Stomach smooth muscle (tissue), 2 donors: ENCODE results near the gene TRMT61A.
A peak's percentile ranks its signal among the peaks of the same experiment; 100 is the strongest.

Experiments used
- H3K27ac ChIP-seq: one replicate; pipeline ENCODE4 v1.7.0; 2013; ENCODE audit warnings: mild to moderate bottlenecking, low read length, inconsistent platforms
- H3K27me3 ChIP-seq, 2 donors: one replicate each; pipeline ENCODE4 v1.7.0; 2013; ENCODE audit warnings: low read length in 2 of 2; ENCODE audit not compliant: insufficient read depth in 2 of 2, control insufficient read depth in 1 of 2
- H3K36me3 ChIP-seq, 2 donors: one replicate each; pipeline ENCODE4 v1.7.0; 2013; ENCODE audit warnings: low read length in 2 of 2; ENCODE audit not compliant: control insufficient read depth in 2 of 2, insufficient read depth in 2 of 2
- H3K4me1 ChIP-seq: one replicate; pipeline ENCODE4 v1.7.0; 2013; ENCODE audit warnings: low read length; ENCODE audit not compliant: control insufficient read depth, insufficient read depth
- H3K4me3 ChIP-seq, 2 donors: one replicate each; pipeline ENCODE4 v1.7.0; 2013; ENCODE audit warnings: low read length in 2 of 2
- H3K9ac ChIP-seq, 2 donors: one replicate each; pipeline ENCODE4 v1.7.0; 2013; ENCODE audit warnings: low read length in 2 of 2, mild to moderate bottlenecking in 1 of 2
- H3K9me3 ChIP-seq, 2 donors: one replicate each; pipeline ENCODE4 v1.7.0; 2013; ENCODE audit warnings: low read length in 2 of 2; ENCODE audit not compliant: control insufficient read depth in 2 of 2
- donor health status: healthy.
- donor health status: Pancreatic carcinoma.

TRMT61A gene

DNA sequence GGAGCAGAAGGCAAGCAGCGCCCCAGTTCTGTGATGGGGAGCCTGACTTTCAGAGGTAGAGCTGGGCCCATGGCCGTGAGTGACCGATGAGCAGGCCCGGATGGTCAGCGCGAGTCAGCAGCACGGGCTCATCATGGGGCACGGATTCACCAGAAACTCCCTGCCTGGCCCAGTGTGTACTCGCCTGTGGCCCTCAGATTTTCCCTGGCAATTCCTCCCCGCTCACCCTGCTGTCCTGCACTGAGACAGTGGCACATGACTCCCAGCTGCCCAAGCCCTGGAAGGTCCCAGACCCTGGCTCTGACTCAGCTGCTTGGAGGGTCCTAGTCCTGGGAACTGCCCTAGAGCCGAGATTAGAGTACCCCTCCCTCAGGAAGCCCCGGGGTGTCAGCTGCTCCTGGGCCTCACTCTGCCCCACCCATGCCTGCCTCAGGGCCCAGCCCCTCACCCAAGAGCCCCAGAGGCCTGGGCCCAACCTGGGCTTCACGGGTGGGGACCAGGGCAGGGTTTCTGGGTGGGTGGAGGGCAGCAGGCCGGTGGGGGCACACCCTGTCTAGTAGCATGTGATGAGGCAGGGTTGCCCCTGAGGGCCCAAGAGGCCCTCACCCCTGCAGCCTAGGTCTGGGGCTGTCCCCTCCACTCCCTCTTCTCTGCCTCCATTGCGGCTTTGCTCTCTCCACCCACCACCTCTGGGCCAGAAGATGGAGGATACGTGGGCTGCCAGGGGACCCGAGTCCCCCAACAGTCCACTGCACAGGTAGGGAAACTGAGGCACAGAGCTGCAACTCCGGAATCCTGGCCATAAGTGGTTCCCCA is 8.4 kb downstream of the TRMT61A start:
- no peaks in the 10 kb centered on the region for H3K36me3 ChIP-seq
- H3K27me3 ChIP-seq = no peaks in the 10 kb centered on the region
- no peak overlapping the region for H3K4me3 ChIP-seq
- peak overlapping the region; percentile 98 for H3K27ac ChIP-seq
- no peaks in the 10 kb centered on the region for H3K9me3 ChIP-seq
- no peak overlapping the region for H3K9ac ChIP-seq
- H3K4me1 ChIP-seq = peaks cover 93% of the 10 kb centered on the region

- Histone ChIP-seq H3K36me3 (no peaks in the 10 kb centered on the region), H3K27me3 (no peaks in the 10 kb centered on the region), H3K4me1 (peaks cover 93% of the 10 kb centered on the region), H3K9ac (peak overlapping the region in 1 of 2 donors; percentile 33), H3K27ac (peak overlapping the region; percentile 98), H3K4me3 (no peak overlapping the region), H3K9me3 (no peaks in the 10 kb centered on the region)
Observed at GRCh38 chr14:103538291-103539055, 9.5 kb downstream of the TRMT61A start.

DNA sequence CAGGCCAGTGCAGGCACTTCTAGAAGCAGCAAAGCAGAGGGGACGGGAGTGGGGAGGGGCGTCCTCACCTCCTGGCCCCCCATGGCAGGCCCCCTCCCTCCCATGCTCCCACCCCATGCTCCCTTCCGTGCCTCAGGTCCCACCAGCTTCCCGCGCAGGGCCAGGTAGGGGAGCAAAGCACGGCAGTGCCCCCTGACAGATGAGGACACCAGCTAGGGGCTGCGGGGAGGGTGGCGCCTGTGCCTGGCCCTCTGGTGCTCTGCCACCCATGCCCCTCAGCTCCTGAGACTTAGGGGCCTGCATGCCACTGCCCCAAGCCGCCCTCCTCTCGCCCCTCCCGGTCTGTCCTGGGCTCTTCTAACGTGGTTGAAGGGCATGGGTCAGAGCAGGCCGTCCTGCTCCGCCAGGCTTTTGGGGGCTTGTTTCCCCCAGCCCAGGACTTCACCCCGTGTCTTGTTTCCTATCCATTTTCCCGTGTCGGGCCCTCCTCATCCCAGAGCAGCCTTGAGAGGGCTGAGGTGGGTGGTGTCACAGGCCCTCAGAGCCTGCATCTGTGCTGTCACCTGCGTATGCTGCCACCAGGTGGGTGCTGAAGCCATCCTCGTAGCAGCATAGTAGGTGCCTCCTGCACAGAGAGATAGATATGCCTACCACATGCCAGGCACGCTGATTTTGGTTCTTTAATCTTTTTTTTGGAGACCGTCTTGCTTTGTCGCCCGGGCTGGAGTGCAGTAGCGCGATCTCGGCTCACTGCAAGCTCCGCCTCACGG is 10.2 kb downstream of the TRMT61A start:
- Histone ChIP-seq H3K9ac (peak overlapping the region in 1 of 2 donors; percentile 2), H3K27me3 (no peaks in the 10 kb centered on the region), H3K36me3 (no peaks in the 10 kb centered on the region), H3K4me1 (peaks cover 93% of the 10 kb centered on the region), H3K9me3 (no peaks in the 10 kb centered on the region), H3K27ac (peak overlapping the region; percentile 98), H3K4me3 (no peak overlapping the region)

DNA sequence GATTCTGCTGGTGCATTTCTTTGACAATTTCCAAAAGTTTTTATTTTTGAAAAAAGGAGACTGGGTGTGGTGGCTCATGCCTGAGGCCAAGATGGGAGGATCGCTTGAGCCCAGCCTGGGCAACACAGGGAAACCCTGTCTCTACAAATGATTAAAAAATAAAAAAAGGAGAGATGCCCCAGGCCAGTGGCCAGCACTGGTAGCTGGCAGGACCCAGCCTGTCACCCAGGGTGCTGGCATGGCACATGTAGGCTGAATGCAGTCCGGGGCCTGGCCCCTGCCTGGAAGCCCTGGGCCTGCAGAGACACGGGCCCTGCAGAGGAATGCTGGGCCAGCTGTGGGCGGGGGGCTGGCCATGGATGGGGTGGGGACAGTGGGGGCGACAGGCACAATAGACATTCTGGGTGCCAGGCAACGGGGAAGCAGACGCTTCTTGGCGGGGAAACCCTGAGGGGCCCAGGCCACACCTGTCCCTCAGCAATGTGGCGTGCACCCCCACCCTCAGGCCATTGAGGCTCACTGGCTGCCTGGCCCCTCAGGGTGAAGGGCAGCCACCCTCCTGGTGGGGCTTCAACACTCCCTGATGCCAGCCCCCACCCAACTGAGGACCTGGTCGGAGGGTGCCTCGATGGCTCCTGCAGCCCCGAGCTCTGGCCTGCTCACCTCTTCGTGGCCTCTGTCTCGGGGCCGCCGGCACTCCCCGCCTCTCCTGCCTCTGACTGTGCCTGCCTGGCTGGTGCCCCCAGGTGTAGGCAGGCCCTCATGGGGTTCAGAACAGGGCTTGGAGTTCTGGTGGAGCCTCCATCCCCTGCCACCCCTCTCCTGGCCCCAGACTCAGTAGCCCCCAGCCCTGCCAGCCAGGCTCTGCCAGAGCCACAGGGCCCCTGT is 12.1 kb downstream of the TRMT61A start:
- peak overlapping the region; percentile 75 for H3K27ac ChIP-seq
- H3K9me3 ChIP-seq = no peaks in the 10 kb centered on the region
- H3K36me3 ChIP-seq = no peaks in the 10 kb centered on the region
- no peaks in the 10 kb centered on the region for H3K27me3 ChIP-seq
- H3K4me3 ChIP-seq = peak overlapping the region; percentile 22 to 40
- peaks cover 91% of the 10 kb centered on the region for H3K4me1 ChIP-seq
- H3K9ac ChIP-seq = peak overlapping the region in 1 of 2 donors; percentile 29

DNA sequence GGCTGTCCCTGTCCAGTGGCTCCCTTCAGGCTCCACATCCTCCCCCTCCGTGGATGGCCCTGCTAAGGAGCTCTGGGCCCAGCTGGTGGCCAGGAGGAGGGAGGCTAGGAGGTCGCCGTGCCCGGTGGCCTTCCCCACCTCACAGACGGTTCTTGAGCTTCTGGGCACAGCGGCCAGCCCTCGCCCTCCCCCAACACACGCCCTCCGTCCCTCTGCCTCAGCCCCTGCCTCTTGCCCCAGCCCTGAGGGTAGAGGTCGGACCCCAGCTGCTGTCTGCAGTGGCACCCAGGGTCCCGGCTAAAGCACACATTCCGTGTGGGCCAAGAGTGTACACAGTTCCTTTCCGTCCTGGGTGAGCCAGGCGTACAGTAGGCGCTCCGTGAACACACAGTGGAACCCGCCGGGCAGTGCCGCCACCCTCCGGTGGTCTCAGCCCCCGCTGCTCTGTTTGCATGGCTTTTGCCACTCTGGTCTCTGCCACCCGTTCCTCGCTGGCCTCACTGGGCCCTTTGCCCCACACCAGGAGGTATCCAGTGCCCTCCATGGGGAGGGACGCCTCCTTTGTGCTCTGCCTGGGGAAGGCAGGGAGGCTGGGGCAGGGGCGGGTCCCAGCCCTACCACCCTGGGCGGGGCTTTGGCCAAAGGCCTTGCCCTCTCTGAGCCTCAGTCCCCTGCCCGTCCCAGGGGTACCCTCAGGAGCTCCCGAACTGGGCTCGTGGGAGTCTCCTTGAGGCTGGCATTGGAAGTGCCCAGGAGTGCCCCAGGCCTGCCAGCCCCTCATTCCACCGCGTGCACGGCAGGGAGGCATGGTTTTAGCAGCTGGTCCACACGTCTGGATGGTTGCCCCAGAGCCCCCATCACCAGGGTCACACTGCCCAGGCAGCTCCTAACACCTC is 13.0 kb downstream of the TRMT61A start:
- no peaks in the 10 kb centered on the region for H3K27me3 ChIP-seq
- H3K4me3 ChIP-seq = peak overlapping the region; percentile 40 to 55
- peaks cover 91% of the 10 kb centered on the region for H3K4me1 ChIP-seq
- H3K9me3 ChIP-seq = no peaks in the 10 kb centered on the region
- peak overlapping the region; percentile 42 to 47 for H3K9ac ChIP-seq
- H3K36me3 ChIP-seq = no peaks in the 10 kb centered on the region
- H3K27ac ChIP-seq = peak overlapping the region; percentile 75

GRCh38 chr14:103542605-103543088 is 13.7 kb downstream of the TRMT61A start:
- Histone ChIP-seq H3K27ac (peak overlapping the region; percentile 75), H3K9me3 (no peaks in the 10 kb centered on the region), H3K36me3 (no peaks in the 10 kb centered on the region), H3K27me3 (no peaks in the 10 kb centered on the region), H3K4me1 (peaks cover 90% of the 10 kb centered on the region), H3K4me3 (peak overlapping the region; percentile 40 to 55), H3K9ac (peak overlapping the region in 1 of 2 donors; percentile 13)

DNA sequence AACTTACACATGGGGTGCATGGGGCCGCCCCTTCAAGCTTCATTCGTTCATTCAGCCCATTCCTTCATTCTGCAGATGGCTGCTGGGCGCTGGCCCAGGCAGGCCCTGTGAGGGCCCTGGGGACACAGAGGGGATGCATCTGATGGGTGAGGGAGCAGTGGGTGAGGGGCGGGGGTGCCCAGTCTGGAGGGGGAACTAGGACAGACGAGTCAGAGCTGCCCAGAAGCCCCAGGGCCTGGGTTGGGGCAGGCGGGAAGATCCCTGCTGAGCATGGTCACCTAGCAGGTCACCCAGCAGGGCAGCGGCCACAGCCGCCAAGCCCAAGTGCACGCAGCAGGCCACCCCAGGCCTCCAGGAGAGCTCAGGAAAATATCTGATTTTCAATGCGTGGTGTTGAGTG is 14.1 kb downstream of the TRMT61A start:
- peak overlapping the region in 1 of 2 donors; percentile 35 for H3K4me3 ChIP-seq
- no peaks in the 10 kb centered on the region for H3K36me3 ChIP-seq
- H3K27ac ChIP-seq = peak overlapping the region; percentile 75
- no peak overlapping the region for H3K9ac ChIP-seq
- no peaks in the 10 kb centered on the region for H3K27me3 ChIP-seq
- H3K4me1 ChIP-seq = peaks cover 88% of the 10 kb centered on the region
- no peaks in the 10 kb centered on the region for H3K9me3 ChIP-seq

- Histone ChIP-seq H3K9ac (no peak overlapping the region), H3K4me3 (peak overlapping the region; percentile 25 to 35), H3K9me3 (no peaks in the 10 kb centered on the region), H3K36me3 (no peaks in the 10 kb centered on the region), H3K27ac (peak overlapping the region; percentile 75), H3K4me1 (peaks cover 88% of the 10 kb centered on the region), H3K27me3 (no peaks in the 10 kb centered on the region)
Observed at GRCh38 chr14:103543721-103544387, 14.9 kb downstream of the TRMT61A start.
